GM12878 (cell line): ENCODE results near the gene NUBP1. TPM values are rescaled to one million over a fixed set of nuclear protein-coding genes. Genes with fewer than 3 reads are reported as not detected.

Experiments
- ATF2 ChIP-seq: IDR thresholded peaks from 2 replicates; pipeline ENCODE4 v1.6.1; 2012; ENCODE audit warnings: low read length, inconsistent platforms
- BCL11A ChIP-seq: IDR thresholded peaks from 2 replicates; pipeline ENCODE4 v1.6.1; 2011; ENCODE audit warnings: low read depth, low read length
- BCL3 ChIP-seq: IDR thresholded peaks from 2 replicates; pipeline ENCODE4 v1.6.1; 2011; ENCODE audit warnings: borderline replicate concordance, low read depth, mild to moderate bottlenecking, moderate library complexity, low read length; ENCODE audit not compliant: insufficient read depth, poor library complexity, severe bottlenecking
- BMI1 ChIP-seq: fragments of 450-650 bp; IDR thresholded peaks from 2 replicates; pipeline ENCODE4 v1.6.1; 2016; ENCODE audit warnings: mild to moderate bottlenecking, moderate library complexity, borderline replicate concordance
- CEBPB ChIP-seq, 2 experiments: fragments of 150-350 bp in 1 of 2; IDR thresholded peaks; 2 replicates each; pipeline ENCODE4 v1.6.1; 2012 to 2014; ENCODE audit warnings: low read depth in 2 of 2, low read length in 2 of 2, borderline replicate concordance in 1 of 2, inconsistent platforms in 1 of 2
- CREB1 ChIP-seq: IDR thresholded peaks from 2 replicates; pipeline ENCODE4 v1.6.1; 2012; ENCODE audit warnings: low read depth, mild to moderate bottlenecking, inconsistent platforms
- CREM ChIP-seq: IDR thresholded peaks from 2 replicates; pipeline ENCODE4 v1.6.1; 2014; ENCODE audit warnings: antibody characterized with exemption, low read depth
- CTCF ChIP-seq, 3 experiments: IDR thresholded peaks in 2 of 3; conservative IDR thresholded peaks in 1 of 3; 2 replicates each; pipeline ENCODE4 v1.5.1; 2011; ENCODE audit warnings: low read depth in 3 of 3, low read length in 3 of 3, mild to moderate bottlenecking in 3 of 3, control low read depth in 2 of 3, moderate library complexity in 2 of 3, inconsistent platforms in 1 of 3, mixed read lengths in 1 of 3; ENCODE audit not compliant: control insufficient read depth in 2 of 3, insufficient read depth in 1 of 3; ENCODE audit errors: extremely low read depth in 1 of 3
- ELK1 ChIP-seq: IDR thresholded peaks from 2 replicates; pipeline ENCODE4 v1.6.1; 2012; ENCODE audit warnings: low read depth, low read length, improper control_type of control experiment
- FOXM1 ChIP-seq: IDR thresholded peaks from 2 replicates; pipeline ENCODE4 v1.6.1; 2012; ENCODE audit warnings: low read depth, mild to moderate bottlenecking, inconsistent platforms, low read length, moderate library complexity
- IRF4 ChIP-seq: IDR thresholded peaks from 2 replicates; pipeline ENCODE4 v1.6.1; 2011; ENCODE audit warnings: low read depth, low read length
- LARP7 ChIP-seq: fragments of 450-650 bp; IDR thresholded peaks from 2 replicates; pipeline ENCODE4 v1.6.1; 2017; ENCODE audit warnings: mild to moderate bottlenecking
- MEF2B ChIP-seq: fragments of 450-650 bp; IDR thresholded peaks from 2 replicates; pipeline ENCODE4 v1.6.1; 2018; ENCODE audit warnings: mild to moderate bottlenecking, moderate library complexity; ENCODE audit not compliant: partially characterized antibody, poor library complexity, severe bottlenecking
- MYB ChIP-seq: fragments of 150-350 bp; IDR thresholded peaks from 2 replicates; pipeline ENCODE4 v1.6.1; 2014; ENCODE audit warnings: mild to moderate bottlenecking, low read depth, low read length, borderline replicate concordance
- MYC ChIP-seq: IDR thresholded peaks from 2 replicates; pipeline ENCODE4 v1.6.1; 2011; ENCODE audit warnings: mild to moderate bottlenecking, low read length, moderate library complexity, inconsistent platforms; ENCODE audit not compliant: insufficient read depth, insufficient replicate concordance, insufficient read length, severe bottlenecking
- NBN ChIP-seq: fragments of 450-650 bp; IDR thresholded peaks from 2 replicates; pipeline ENCODE4 v1.6.1; 2016
- NFIC ChIP-seq: IDR thresholded peaks from 2 replicates; pipeline ENCODE4 v1.6.1; 2012; ENCODE audit warnings: low read depth, mild to moderate bottlenecking, inconsistent platforms, low read length, moderate library complexity
- POLR2AphosphoS5 ChIP-seq: IDR thresholded peaks from 2 replicates; pipeline ENCODE4 v1.6.1; 2011; ENCODE audit warnings: mild to moderate bottlenecking, low read length, inconsistent platforms
- POU2F2 ChIP-seq: IDR thresholded peaks from 3 replicates; pipeline ENCODE4 v1.6.1; 2011; ENCODE audit warnings: low read depth, mild to moderate bottlenecking, low read length, borderline replicate concordance
- RAD21 ChIP-seq: IDR thresholded peaks from 2 replicates; pipeline ENCODE4 v1.6.1; 2011; ENCODE audit warnings: mild to moderate bottlenecking, low read depth, low read length, moderate library complexity; ENCODE audit not compliant: insufficient read depth
- RAD51 ChIP-seq: fragments of 450-650 bp; IDR thresholded peaks from 2 replicates; pipeline ENCODE4 v1.6.1; 2016; ENCODE audit warnings: moderate library complexity, mild to moderate bottlenecking, inconsistent platforms
- RELA ChIP-seq: fragments of 450-650 bp; IDR thresholded peaks from 2 replicates; pipeline ENCODE4 v1.8.0; 2014; ENCODE audit warnings: borderline replicate concordance; ENCODE audit not compliant: partially characterized antibody
- RUNX3 ChIP-seq: IDR thresholded peaks from 2 replicates; pipeline ENCODE4 v1.6.1; 2012; ENCODE audit warnings: low read length, inconsistent platforms
- SREBF1 ChIP-seq: IDR thresholded peaks from 2 replicates; pipeline ENCODE4 v1.6.1; 2012; ENCODE audit warnings: mild to moderate bottlenecking, low read length
- STAT3 ChIP-seq: IDR thresholded peaks from 2 replicates; pipeline ENCODE4 v1.6.1; 2011; ENCODE audit warnings: low read depth, low read length, improper control_type of control experiment
- SUZ12 ChIP-seq: fragments of 200-600 bp; sonication (generic); IDR thresholded peaks from one replicate; pipeline ENCODE4 v1.6.1; 2018; ENCODE audit warnings: antibody characterized with exemption, mild to moderate bottlenecking; ENCODE audit not compliant: unreplicated experiment
- ZNF384 ChIP-seq: IDR thresholded peaks from 2 replicates; pipeline ENCODE4 v1.6.1; 2012; ENCODE audit warnings: low read depth, mild to moderate bottlenecking, low read length, improper control_type of control experiment, borderline replicate concordance
- polyA plus RNA-seq, 11 experiments: library from polyadenylated mRNA; depleted of rRNA in 4 of 11; unstranded in 6 of 11; stranded (reverse) in 5 of 11; fragments of >200 nt; fragmentation: Nextera tagmentation in 4 of 11; fragmentation: Illumina TruSeq in 1 of 11; extraction: Ambion mirVana in 4 of 11; extraction: Trizol in 1 of 11; gene quantifications; 1 replicate in 1 of 11; 2 replicates in 10 of 11; pipeline versions ENCODE4 v1.2.1 to v1.2.3, GENCODE V29; 2011 to 2016; ENCODE audit warnings: inconsistent platforms in 2 of 11, missing spikeins in 2 of 11, low read depth in 1 of 11
- total RNA-seq, 4 experiments: library from RNA; depleted of rRNA in 3 of 4; stranded (reverse); fragments of >200 nt in 3 of 4; fragmentation: Illumina TruSeq in 1 of 4; extraction: Trizol in 1 of 4; gene quantifications; 2 replicates each; pipeline versions ENCODE4 v1.2.1 to v1.2.3, GENCODE V29; 2013 to 2021

The NUBP1 gene
- total and polyA plus RNA-seq, 10 of the 15 experiments (the other 5 are each of a cell fraction or from before 2014, with no cell fraction given) = 31.0 to 74.9 (median 58.3) TPM

- TF ChIP-seq POU2F2 (peak; percentile 69; the same call in 1 of the 3 replicates), MYC (no peak), CREM (peak; percentile 78), RUNX3 (peak; percentile 98), STAT3 (peak; percentile 77; the same call in 1 of the 2 replicates), CEBPB (IDR thresholded peaks at IDR 0.05; ENCODE audit: borderline replicate concordance in 1 of 2, low read depth in 2 of 2, low read length in 2 of 2) (peak in 1 of 2 experiments; percentile 83; a peak in 1 of 4 replicates), BCL11A (peak; percentile 79), ZNF384 (peak; percentile 87), FOXM1 (peak; percentile 95; the same call in 1 of the 2 replicates), SREBF1 (no peak), RAD21 (peak; percentile 13; the same call in 1 of the 2 replicates), NBN (peak; percentile 92), POLR2AphosphoS5 (no peak), BCL3 (peak; percentile 37), LARP7 (no peak), MYB (peak; percentile 61), CREB1 (peak; percentile 49), CTCF (IDR thresholded peaks at IDR 0.05 in 2 of 3, conservative IDR thresholded peaks at IDR 0.05 in 1 of 3; ENCODE audit: control insufficient read depth in 2 of 3, extremely low read depth in 1 of 3, insufficient read depth in 1 of 3, low read depth in 3 of 3, low read length in 3 of 3) (no peak), ATF2 (peak; percentile 89), BMI1 (peak; percentile 54; the same call in 1 of the 2 replicates), IRF4 (peak; percentile 58; the same call in 1 of the 2 replicates), RAD51 (peak; percentile 77), ELK1 (no peak), NFIC (peak; percentile 95), RELA (no peak), SUZ12 (no peak), MEF2B (peak; percentile 89)
These were observed 32.6 kb downstream of the NUBP1 start (continued) for GRCh38 chr16:10776280-10776679.
